ENCODE data around the gene ZNF346.

GRCh38 chr5:177083357-177083756 is 60.9 kb downstream of the ZNF346 start:
- no peak for TF ChIP-seq POLR2AphosphoS5 (IDR thresholded peaks at IDR 0.05)
- TF ChIP-seq, protein P1, sequence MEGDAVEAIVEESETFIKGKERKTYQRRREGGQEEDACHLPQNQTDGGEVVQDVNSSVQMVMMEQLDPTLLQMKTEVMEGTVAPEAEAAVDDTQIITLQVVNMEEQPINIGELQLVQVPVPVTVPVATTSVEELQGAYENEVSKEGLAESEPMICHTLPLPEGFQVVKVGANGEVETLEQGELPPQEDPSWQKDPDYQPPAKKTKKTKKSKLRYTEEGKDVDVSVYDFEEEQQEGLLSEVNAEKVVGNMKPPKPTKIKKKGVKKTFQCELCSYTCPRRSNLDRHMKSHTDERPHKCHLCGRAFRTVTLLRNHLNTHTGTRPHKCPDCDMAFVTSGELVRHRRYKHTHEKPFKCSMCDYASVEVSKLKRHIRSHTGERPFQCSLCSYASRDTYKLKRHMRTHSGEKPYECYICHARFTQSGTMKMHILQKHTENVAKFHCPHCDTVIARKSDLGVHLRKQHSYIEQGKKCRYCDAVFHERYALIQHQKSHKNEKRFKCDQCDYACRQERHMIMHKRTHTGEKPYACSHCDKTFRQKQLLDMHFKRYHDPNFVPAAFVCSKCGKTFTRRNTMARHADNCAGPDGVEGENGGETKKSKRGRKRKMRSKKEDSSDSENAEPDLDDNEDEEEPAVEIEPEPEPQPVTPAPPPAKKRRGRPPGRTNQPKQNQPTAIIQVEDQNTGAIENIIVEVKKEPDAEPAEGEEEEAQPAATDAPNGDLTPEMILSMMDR (IDR thresholded peaks at IDR 0.05): no peak
